Fibroblast of lung (primary cell): ENCODE results near the gene FOXI1.

Source experiments
- CTCF ChIP-seq, 2 donors: IDR thresholded peaks in 1 of 2; conservative IDR thresholded peaks in 1 of 2; 1 replicate in 1 of 2; 2 replicates in 1 of 2; pipeline ENCODE4 v1.5.1; 2011 to 2012; ENCODE audit warnings: low read length in 2 of 2, control low read depth in 1 of 2, inconsistent platforms in 1 of 2, low read depth in 1 of 2, mild to moderate bottlenecking in 1 of 2
- EZH2 ChIP-seq: IDR thresholded peaks from 2 replicates; pipeline ENCODE4 v1.5.1; 2012; ENCODE audit warnings: low read length, control low read depth, mild to moderate bottlenecking; ENCODE audit errors: missing control alignments

- TF ChIP-seq CTCF (conservative IDR thresholded peaks at IDR 0.05 in 1 of 2, IDR thresholded peaks at IDR 0.05 in 1 of 2; ENCODE audit: low read depth in 1 of 2, low read length in 2 of 2) (no peak), EZH2 (no peak)
Observed at GRCh38 chr5:170108266-170108785, 2.6 kb downstream of the FOXI1 start.
